Endothelial cell of umbilical vein (primary cell): ENCODE data around the gene HUS1. TPM values are rescaled to one million over a fixed set of nuclear protein-coding genes. Genes with fewer than 3 reads are reported as not detected.

Source experiments
- BruUV-seq: library from RNA; stranded (reverse); fragments of 400-500 nt; replicated peaks from 2 replicates; lab custom pipeline; 2021; lab: Mats Ljungman, UMichigan
- CTCF ChIA-PET: fragments of 300-600, 350-600 bp; sonication (Branson Sonifier 250); formaldehyde crosslinking; loops from one replicate; lab custom pipeline; 2021; ENCODE audit warnings: antibody characterized with exemption, inconsistent platforms; lab: Charles Lee
- POLR2A ChIA-PET: fragments of 300-600, 350-600 bp; sonication (Branson Sonifier 250); formaldehyde crosslinking; loops from one replicate; lab custom pipeline; 2021; ENCODE audit warnings: antibody characterized with exemption, inconsistent platforms; lab: Charles Lee
- DNase-seq: peaks from one replicate; pipeline ENCODE4 v3.0.0-alpha.2; 2011; ENCODE audit warnings: low read depth, low spot score
- FAIRE-seq: peaks from 2 replicates; lab custom pipeline; 2011; peaks lifted over from hg19 to GRCh38; lab: Jason Lieb, UNC
- H2AFZ ChIP-seq: 2 replicates; pipeline ENCODE4 v1.6.0; 2012; ENCODE audit warnings: low read depth, low read length, control low read depth, inconsistent platforms
- H3K27ac ChIP-seq: 2 replicates; pipeline ENCODE4 v1.5.1; 2011; ENCODE audit warnings: low read depth, mild to moderate bottlenecking, control low read depth, low read length, moderate library complexity; ENCODE audit not compliant: insufficient read depth
- H3K27me3 ChIP-seq, 2 experiments: 2 replicates each; pipeline versions ENCODE4 v1.6.0 to v1.6.1; 2011; ENCODE audit warnings: low read length in 2 of 2, mixed read lengths in 1 of 2; ENCODE audit not compliant: control insufficient read depth in 2 of 2, insufficient read depth in 2 of 2
- H3K36me3 ChIP-seq, 2 experiments: 2 replicates in 1 of 2; 3 replicates in 1 of 2; pipeline ENCODE4 v1.5.1; 2011; ENCODE audit warnings: low read length in 2 of 2, mild to moderate bottlenecking in 1 of 2, moderate library complexity in 1 of 2; ENCODE audit not compliant: control insufficient read depth in 2 of 2, insufficient read depth in 2 of 2; ENCODE audit errors: extremely low read depth in 1 of 2
- H3K4me1 ChIP-seq: 3 replicates; pipeline ENCODE4 v1.5.1; 2011; ENCODE audit warnings: mild to moderate bottlenecking, low read length; ENCODE audit not compliant: control insufficient read depth, insufficient read depth; ENCODE audit errors: extremely low read depth
- H3K4me2 ChIP-seq: 2 replicates; pipeline ENCODE4 v1.6.1; 2011; ENCODE audit warnings: low read length, control low read depth, mixed read lengths; ENCODE audit not compliant: insufficient read depth
- H3K4me3 ChIP-seq, 3 experiments: fragments of 200-600 bp in 1 of 3; sonication (generic), shearing (Covaris generic) in 1 of 3; replicated peaks in 1 of 3; 2 replicates each; pipeline ENCODE4 v1.5.1; 2011 to 2016; ENCODE audit warnings: control low read depth in 3 of 3, low read length in 3 of 3, mild to moderate bottlenecking in 2 of 3, inconsistent platforms in 1 of 3, low read depth in 1 of 3, moderate library complexity in 1 of 3; ENCODE audit not compliant: insufficient read depth in 1 of 3
- H3K79me2 ChIP-seq: 2 replicates; pipeline ENCODE4 v1.6.0; 2012; ENCODE audit warnings: low read length, inconsistent platforms; ENCODE audit not compliant: control insufficient read depth, insufficient read depth
- H3K9ac ChIP-seq: replicated peaks from 2 replicates; pipeline ENCODE3; 2011; ENCODE audit warnings: low read length, control low read depth; ENCODE audit not compliant: insufficient read depth; ENCODE audit errors: extremely low read depth
- H3K9me1 ChIP-seq: replicated peaks from 3 replicates; pipeline ENCODE4 v1.6.0; 2011; ENCODE audit warnings: mild to moderate bottlenecking, low read length; ENCODE audit not compliant: control insufficient read depth, insufficient read depth; ENCODE audit errors: extremely low read depth
- H3K9me3 ChIP-seq: replicated peaks from 2 replicates; pipeline ENCODE4 v1.5.1; 2012; ENCODE audit warnings: low read length, inconsistent platforms; ENCODE audit not compliant: control insufficient read depth, insufficient read depth
- H4K20me1 ChIP-seq: replicated peaks from 2 replicates; pipeline ENCODE3; 2011; ENCODE audit warnings: mild to moderate bottlenecking, low read length; ENCODE audit not compliant: control insufficient read depth, insufficient read depth; ENCODE audit errors: extremely low read depth
- CTCF ChIP-seq, 2 donors: IDR thresholded peaks; 1 replicate in 1 of 2; 2 replicates in 1 of 2; pipeline ENCODE4 v1.5.1; 2011; ENCODE audit warnings: low read length in 2 of 2, mild to moderate bottlenecking in 2 of 2, moderate library complexity in 2 of 2, control low read depth in 1 of 2, inconsistent platforms in 1 of 2, low read depth in 1 of 2; ENCODE audit not compliant: insufficient read depth in 1 of 2; ENCODE audit errors: extremely low read depth in 1 of 2
- EZH2 ChIP-seq: IDR thresholded peaks from 2 replicates; pipeline ENCODE4 v1.6.1; 2012; ENCODE audit warnings: borderline replicate concordance, low read depth, mild to moderate bottlenecking, moderate library complexity, low read length, inconsistent platforms; ENCODE audit not compliant: severe bottlenecking
- FOS ChIP-seq: IDR thresholded peaks from 2 replicates; pipeline ENCODE4 v1.6.1; 2011; ENCODE audit warnings: mild to moderate bottlenecking, low read length, moderate library complexity, borderline replicate concordance; ENCODE audit not compliant: insufficient read depth
- GATA2 ChIP-seq: IDR thresholded peaks from 2 replicates; pipeline ENCODE4 v1.7.0; 2011; ENCODE audit warnings: low read depth, mild to moderate bottlenecking, moderate library complexity, mixed read lengths, low read length; ENCODE audit not compliant: insufficient read length, insufficient read depth
- JUN ChIP-seq: IDR thresholded peaks from 2 replicates; pipeline ENCODE4 v1.6.1; 2011; ENCODE audit warnings: borderline replicate concordance, low read depth; ENCODE audit not compliant: insufficient read length, insufficient read depth
- MAX ChIP-seq: IDR thresholded peaks from 2 replicates; pipeline ENCODE4 v1.6.1; 2011; ENCODE audit not compliant: insufficient read depth, insufficient read length
- MYC ChIP-seq: IDR thresholded peaks from one replicate; pipeline ENCODE4 v1.6.1; 2011; ENCODE audit warnings: mild to moderate bottlenecking, low read depth, low read length
- POLR2A ChIP-seq: IDR thresholded peaks from 2 replicates; pipeline ENCODE4 v1.6.1; 2012; ENCODE audit warnings: low read depth, mild to moderate bottlenecking, control low read depth, low read length
- POLR2AphosphoS5 ChIP-seq: IDR thresholded peaks from 2 replicates; pipeline ENCODE4 v1.6.1; 2012; ENCODE audit warnings: low read depth, mild to moderate bottlenecking, control low read depth, low read length, moderate library complexity; ENCODE audit not compliant: insufficient read depth
- dilution Hi-C: fragments of 300-500 bp; cut with MboI; formaldehyde crosslinking; loops from one replicate; pipeline ENCODE4 v1.15.0; 2019; ENCODE audit warnings: low sequenced_read_pairs; ENCODE audit not compliant: extremely low pct_ligation_motif_present
- intact Hi-C: fragments of 100-400 bp; cut with micrococcal nuclease; formaldehyde crosslinking; loops from one replicate; pipeline ENCODE4 v1.10.0; 2022
- polyA plus RNA-seq, 4 experiments: library from polyadenylated mRNA; depleted of rRNA in 3 of 4; stranded (reverse) in 3 of 4; unstranded in 1 of 4; fragments of >200 nt; gene quantifications; 2 replicates each; pipeline versions ENCODE4 v1.2.1 to v1.2.3, GENCODE V29; 2011 to 2012; ENCODE audit warnings: missing spikeins in 1 of 4
- total RNA-seq: library from RNA; stranded (reverse); gene quantifications from 2 replicates; pipeline ENCODE4 v1.2.3, GENCODE V29; 2021

HUS1 gene
- total and polyA plus RNA-seq, 2 donors (not counting 3 experiments of a cell fraction or from before 2014, with no cell fraction given), result 21.4 to 49.7 TPM

GRCh38 chr7:48028938-48029337, 49.5 kb upstream of the HUS1 start, which contains the start of gene SUN3:
Gene SUN3 (minus strand): TSS chr7:48029107. CDS start chr7:48028938, 169 bp downstream.
- ChIA-PET POLR2A (no interaction called here), CTCF (interaction anchor here (0.9 kb wide), 1 partner anchor 32 kb away, joined by 3 read pairs; no protein-coding TSS in a partner anchor)
- dilution Hi-C loops, result no loop called here
- H3K4me1 ChIP-seq, result no peaks in the 10 kb centered on the region
- no peak for DNase-seq
- no peaks in the 10 kb centered on the region for H4K20me1 ChIP-seq
- FAIRE-seq, result no peak
- H3K27me3 ChIP-seq, result peaks cover 10 to 44% of the 10 kb centered on the region in 2 experiments
- H2AFZ ChIP-seq, result no peak within 1 kb of the TSS
- no peaks in the 10 kb centered on the region for H3K36me3 ChIP-seq
- no peak within 1 kb of the TSS for H3K4me2 ChIP-seq
- H3K9me3 ChIP-seq, result no peaks in the 10 kb centered on the region
- TF ChIP-seq CTCF (IDR thresholded peaks at IDR 0.05; ENCODE audit: extremely low read depth in 1 of 2, insufficient read depth in 1 of 2, low read depth in 1 of 2, low read length in 2 of 2), result no peak
- TF ChIP-seq EZH2, result no peak
- TF ChIP-seq JUN, result no peak
- no peak for TF ChIP-seq POLR2AphosphoS5
- TF ChIP-seq GATA2, result no peak
- no peak for TF ChIP-seq POLR2A
- TF ChIP-seq FOS, result no peak
- TF ChIP-seq MAX, result no peak
- no peak for TF ChIP-seq MYC
- H3K9ac ChIP-seq, result no peak within 1 kb of the TSS
- H3K79me2 ChIP-seq, result no peaks in the 10 kb centered on the region
- H3K4me3 ChIP-seq, result no peak within 1 kb of the TSS
- no TSS peak for BruUV-seq
- H3K9me1 ChIP-seq, result no peaks in the 10 kb centered on the region
- no peak within 1 kb of the TSS for H3K27ac ChIP-seq
- intact Hi-C loops, result no loop called here
